Hepatocyte (in vitro differentiated cells): ENCODE results near the gene CRABP1.

Experiments
- CTCF ChIP-seq: fragments of 200-600 bp; sonication (generic); IDR thresholded peaks from 2 replicates; pipeline ENCODE4 v1.5.1; 2016; ENCODE audit warnings: antibody characterized with exemption, mild to moderate bottlenecking; ENCODE audit not compliant: poor library complexity
- EZH2 ChIP-seq: fragments of 200-600 bp; sonication (generic); IDR thresholded peaks from 2 replicates; pipeline ENCODE4 v1.6.1; 2016; ENCODE audit warnings: antibody characterized with exemption, mild to moderate bottlenecking, borderline replicate concordance

GRCh38 chr15:78325092-78325843 lies 14.9 kb upstream of the CRABP1 start:
- TF ChIP-seq CTCF, result no peak
- TF ChIP-seq EZH2, result no peak
